ENCODE measurements around the gene C16orf54.
"Not testable (repeated sequence)": the region's sequence is repeated elsewhere in the genome, so short reads cannot be mapped to it uniquely, and the experiment has no call there.

The C16orf54 gene

DNA sequence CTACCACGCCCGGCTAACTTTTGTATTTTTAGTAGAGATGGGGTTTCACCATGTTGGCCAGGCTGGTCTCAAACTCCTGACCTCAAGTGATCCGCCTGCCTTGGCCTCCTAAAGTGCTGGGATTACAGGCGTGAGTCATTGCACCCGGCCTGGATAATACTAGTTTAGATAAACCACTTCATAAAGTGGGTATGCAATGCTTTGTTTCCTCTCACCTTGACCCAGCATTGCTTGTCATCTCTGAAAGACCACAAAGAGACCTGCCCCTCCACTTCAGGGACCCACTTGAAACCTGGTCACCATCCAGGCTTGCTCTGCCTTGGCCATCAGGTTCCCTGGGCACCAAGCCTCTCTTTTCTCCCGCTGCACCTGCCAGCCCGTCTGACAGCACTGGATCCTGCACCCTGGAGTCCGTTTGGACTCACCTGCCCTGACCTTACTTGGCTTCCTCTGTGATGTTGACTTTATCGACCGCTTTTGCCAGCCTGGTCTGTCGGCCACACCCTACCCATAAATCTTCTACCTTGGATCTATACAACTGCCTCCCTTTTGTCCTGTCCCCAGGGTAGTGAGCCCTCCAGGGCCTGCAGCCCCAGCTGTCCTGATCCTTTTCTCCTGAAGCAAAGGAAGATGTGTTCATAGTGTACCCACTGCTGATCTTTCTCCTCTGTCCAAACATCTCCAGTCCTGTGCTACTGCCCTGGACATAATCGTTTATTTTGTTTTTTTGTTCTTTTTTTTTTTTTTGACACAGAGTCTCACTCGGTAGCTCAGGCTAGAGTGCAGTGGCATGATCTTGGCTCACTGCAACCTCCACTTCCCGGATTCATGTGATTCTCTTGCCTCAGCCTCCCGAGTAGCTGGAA is 19.6 kb upstream of the C16orf54 start:
- H3K4me3 ChIP-seq (ENCODE audit: low read depth, low read length): no peak overlapping the region
- TF ChIP-seq, protein P1, sequence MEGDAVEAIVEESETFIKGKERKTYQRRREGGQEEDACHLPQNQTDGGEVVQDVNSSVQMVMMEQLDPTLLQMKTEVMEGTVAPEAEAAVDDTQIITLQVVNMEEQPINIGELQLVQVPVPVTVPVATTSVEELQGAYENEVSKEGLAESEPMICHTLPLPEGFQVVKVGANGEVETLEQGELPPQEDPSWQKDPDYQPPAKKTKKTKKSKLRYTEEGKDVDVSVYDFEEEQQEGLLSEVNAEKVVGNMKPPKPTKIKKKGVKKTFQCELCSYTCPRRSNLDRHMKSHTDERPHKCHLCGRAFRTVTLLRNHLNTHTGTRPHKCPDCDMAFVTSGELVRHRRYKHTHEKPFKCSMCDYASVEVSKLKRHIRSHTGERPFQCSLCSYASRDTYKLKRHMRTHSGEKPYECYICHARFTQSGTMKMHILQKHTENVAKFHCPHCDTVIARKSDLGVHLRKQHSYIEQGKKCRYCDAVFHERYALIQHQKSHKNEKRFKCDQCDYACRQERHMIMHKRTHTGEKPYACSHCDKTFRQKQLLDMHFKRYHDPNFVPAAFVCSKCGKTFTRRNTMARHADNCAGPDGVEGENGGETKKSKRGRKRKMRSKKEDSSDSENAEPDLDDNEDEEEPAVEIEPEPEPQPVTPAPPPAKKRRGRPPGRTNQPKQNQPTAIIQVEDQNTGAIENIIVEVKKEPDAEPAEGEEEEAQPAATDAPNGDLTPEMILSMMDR (IDR thresholded peaks at IDR 0.05; ENCODE audit: borderline replicate concordance, insufficient read depth, low read depth, low read length): no peak

DNA sequence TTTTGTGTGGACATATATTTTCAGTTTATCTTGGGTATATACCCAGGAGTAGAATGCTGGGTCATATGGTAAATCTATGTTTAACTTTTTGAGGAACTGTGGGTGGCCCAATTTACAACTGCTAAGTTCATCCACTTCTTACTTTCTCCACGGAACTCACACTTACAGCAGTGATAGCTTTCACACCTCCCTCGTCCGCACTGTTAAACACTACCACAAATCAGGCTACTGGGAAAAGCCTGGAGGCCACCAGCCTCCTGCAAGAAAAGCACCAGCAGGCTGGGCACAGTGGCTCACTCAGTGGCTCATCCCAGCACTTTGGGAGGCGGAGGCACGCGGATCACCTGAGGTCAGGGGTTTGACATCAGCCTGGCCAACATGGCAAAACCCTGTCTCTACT is 17.5 kb upstream of the C16orf54 start:
- H3K4me3 ChIP-seq (ENCODE audit: low read depth, low read length): no peak overlapping the region
- TF ChIP-seq, protein P1 (IDR thresholded peaks at IDR 0.05; ENCODE audit: borderline replicate concordance, insufficient read depth, low read depth, low read length): no peak

DNA sequence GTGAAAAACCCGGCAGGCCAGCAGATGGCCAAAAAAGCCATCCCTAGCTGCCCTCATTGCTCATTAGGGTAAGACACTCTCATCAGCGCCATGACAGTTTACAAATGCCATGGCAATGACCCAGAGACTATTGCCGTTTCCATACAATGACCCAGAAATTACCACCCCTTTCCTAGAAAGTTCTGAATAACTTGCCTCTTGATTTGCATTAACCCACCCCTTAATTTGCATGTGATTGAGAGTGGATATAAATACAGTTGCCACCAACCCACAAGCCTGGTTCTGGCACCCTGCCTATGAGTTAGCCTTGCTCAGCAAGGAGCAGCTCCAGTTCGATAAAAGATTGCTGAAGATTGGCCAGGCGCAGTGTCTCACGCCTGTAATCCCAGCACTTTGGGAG is 16.1 kb upstream of the C16orf54 start:
- TF ChIP-seq, protein P1 (IDR thresholded peaks at IDR 0.05; ENCODE audit: borderline replicate concordance, insufficient read depth, low read depth, low read length): no peak
- no peak overlapping the region for H3K4me3 ChIP-seq (ENCODE audit: low read depth, low read length)

DNA sequence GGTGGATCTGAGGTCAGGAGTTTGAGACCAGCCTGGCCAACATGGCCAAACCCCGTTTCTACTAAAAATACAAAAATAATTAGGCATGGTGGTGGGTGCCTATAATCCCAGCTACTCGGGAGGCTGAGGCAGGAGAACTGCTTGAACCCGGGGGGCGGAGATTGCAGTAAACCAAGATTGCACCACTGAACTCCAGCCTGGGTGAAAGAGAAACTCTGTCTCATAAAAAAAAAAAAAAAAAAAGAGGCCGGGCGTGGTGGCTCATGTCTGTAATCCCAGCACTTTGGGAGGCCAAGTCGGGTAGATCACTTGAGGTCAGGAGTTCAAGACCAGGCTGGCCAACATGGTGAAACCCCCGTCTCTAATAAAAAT is 15.5 kb upstream of the C16orf54 start:
- H3K4me3 ChIP-seq (ENCODE audit: low read depth, low read length): not testable (repeated sequence)

DNA sequence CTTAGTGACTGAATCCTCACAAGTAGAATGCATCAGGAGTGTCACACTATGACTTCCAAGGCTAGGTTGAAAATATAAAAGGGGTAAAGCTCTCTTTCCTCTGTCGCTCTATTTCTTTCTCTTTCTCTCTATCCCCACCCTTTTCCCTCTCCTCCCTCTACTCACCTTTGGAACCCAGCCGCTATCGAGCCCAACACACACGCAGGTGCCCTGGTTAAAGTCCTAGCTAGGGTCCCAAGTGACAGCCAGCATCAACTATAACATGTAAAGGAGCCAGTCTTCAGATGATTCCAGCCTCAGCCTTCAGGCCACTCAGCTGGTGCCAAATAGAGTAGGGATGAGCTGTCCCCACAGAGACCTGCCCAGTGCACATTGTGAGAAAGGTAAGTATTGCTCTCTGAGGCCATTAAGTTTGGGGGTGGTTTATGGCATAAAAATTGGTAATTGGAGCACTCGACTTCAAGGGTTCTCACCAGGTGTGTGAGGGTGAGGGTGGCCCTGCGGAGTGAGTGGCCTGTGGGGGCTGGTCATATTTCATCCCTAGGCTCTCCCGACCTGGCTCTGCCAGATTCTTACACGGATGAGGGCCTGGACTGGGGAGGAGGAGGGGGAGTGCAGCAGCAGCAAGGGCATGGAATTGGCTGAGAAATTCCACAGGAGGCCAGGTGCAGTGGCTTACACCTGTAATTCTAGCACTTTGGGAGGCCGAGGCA is 14.9 kb upstream of the C16orf54 start:
- TF ChIP-seq, protein P1 (IDR thresholded peaks at IDR 0.05; ENCODE audit: borderline replicate concordance, insufficient read depth, low read depth, low read length): no peak

DNA sequence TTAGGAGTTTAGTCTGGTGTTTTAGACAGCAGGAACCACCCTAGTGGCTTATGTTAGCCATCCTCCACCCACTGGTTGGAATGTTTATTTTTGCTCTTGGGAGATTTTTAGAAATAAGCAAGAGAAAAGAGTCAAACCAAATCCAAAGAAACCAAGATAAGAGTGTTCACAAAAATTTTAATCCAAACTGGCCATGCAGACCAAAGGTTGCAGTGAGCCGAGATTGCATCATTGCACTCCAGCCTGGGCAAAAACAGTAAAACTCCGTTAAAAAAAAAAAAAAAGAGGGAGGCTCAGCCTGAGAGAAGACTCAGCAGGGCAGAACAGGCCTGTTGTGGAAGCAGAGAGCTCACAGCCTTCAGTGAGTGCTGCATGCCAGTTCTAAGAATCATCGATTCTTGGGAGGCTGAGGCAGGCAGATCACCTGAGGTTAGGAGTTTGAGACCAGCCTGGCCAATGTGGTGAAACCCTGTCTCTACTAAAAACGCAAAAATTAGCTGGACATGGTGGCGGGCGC is 12.2 kb upstream of the C16orf54 start:
- no peak overlapping the region for H3K4me3 ChIP-seq (ENCODE audit: low read depth, low read length)
- TF ChIP-seq, protein P1 (IDR thresholded peaks at IDR 0.05; ENCODE audit: borderline replicate concordance, insufficient read depth, low read depth, low read length): no peak

More for the DNA sequence above, 14.9 kb upstream of the C16orf54 start:
- H3K4me3 ChIP-seq (ENCODE audit: low read depth, low read length): no peak overlapping the region

DNA sequence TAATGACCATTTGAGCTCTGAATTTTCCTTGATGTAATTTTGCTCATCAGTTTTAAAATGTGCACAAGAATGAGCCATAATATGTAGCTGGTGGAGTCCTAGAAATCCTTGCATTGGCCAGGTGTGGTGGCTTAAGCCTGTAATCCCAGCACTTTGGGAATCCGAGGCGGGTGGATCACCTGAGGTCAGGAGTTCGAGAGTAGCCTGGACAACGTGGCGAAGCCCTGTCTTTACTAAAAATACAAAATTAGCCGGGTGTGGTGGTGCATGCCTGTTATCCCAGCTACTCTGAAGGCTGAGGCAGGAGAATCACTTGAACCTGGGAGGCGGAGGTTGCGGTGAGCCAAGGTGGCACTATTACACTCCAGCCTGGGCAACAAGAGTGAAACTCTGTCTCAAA is 11.3 kb upstream of the C16orf54 start:
- not testable (repeated sequence) for H3K4me3 ChIP-seq (ENCODE audit: low read depth, low read length)

DNA sequence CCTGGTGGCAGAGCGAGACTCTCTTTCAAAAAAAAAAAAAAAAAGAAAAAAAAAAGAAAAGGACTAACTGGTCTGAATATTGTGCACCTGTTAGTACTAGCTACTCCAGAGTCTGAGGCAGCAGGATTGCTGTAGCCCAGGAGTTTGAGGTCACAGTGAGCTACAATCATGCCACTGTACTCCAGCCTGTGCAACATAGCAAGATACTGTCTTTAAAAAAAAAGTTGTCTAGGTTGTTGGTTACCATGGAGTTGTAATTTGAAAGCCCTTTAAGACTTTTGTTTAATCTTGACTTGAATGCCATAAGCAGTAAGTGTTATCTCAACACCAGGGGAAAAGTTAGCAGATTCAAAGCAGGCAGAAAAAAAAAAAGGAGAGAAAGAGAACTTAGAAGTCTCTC is 10.9 kb upstream of the C16orf54 start:
- TF ChIP-seq, protein P1 (IDR thresholded peaks at IDR 0.05; ENCODE audit: borderline replicate concordance, insufficient read depth, low read depth, low read length): no peak
- no peak overlapping the region for H3K4me3 ChIP-seq (ENCODE audit: low read depth, low read length)
